ENCODE measurements around the gene SLC6A7. TPM values are rescaled to one million over a fixed set of nuclear protein-coding genes. Genes with fewer than 3 reads are reported as not detected.

SLC6A7 gene
- total RNA-seq, 4 donors from 2014 or later, result not detected

DNA sequence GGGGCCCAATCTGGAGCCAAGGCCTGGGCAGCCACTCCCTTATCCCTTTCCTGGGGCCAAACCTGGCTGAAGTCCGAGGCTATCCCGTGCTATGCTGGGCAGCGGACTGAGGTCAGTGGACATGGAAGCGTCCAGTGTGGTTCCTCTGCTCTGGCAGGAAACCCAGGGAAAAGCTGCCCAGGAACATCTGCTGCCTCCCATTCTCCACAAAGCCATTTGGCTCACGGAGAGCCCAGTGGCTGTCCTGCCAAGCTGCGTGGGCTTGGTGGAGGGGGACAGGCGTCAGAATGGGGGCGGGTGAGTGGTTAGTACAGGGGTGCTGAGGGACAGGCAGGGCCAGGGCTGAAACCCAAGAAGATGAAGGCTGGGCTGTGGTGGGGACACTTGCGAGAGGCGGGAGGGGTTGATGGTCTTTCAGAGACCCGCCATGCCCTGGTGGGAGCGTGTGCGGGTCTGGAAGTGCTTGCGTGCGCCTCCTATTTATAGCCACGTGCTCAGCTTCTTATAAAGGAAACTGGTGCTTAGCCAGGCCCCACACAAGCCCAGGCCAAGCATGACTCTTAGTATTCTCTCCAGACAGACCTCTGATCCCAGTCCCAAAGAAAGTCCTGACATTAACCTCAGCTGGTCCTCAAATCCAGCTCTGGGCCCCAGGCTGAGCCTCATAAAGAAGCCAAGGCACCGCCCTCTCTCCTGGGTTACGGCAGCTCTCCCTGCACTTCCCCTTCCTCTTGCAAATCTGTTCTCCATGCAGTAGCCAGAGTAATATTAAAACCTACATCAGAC, 9.4 kb upstream of the SLC6A7 start:
- ATAC-seq (ENCODE audit: low FRiP score), result peak; percentile 27
- no peak for DNase-seq (ENCODE audit: low spot score)
- TF ChIP-seq, protein P1, sequence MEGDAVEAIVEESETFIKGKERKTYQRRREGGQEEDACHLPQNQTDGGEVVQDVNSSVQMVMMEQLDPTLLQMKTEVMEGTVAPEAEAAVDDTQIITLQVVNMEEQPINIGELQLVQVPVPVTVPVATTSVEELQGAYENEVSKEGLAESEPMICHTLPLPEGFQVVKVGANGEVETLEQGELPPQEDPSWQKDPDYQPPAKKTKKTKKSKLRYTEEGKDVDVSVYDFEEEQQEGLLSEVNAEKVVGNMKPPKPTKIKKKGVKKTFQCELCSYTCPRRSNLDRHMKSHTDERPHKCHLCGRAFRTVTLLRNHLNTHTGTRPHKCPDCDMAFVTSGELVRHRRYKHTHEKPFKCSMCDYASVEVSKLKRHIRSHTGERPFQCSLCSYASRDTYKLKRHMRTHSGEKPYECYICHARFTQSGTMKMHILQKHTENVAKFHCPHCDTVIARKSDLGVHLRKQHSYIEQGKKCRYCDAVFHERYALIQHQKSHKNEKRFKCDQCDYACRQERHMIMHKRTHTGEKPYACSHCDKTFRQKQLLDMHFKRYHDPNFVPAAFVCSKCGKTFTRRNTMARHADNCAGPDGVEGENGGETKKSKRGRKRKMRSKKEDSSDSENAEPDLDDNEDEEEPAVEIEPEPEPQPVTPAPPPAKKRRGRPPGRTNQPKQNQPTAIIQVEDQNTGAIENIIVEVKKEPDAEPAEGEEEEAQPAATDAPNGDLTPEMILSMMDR (IDR thresholded peaks at IDR 0.05), result no peak

DNA sequence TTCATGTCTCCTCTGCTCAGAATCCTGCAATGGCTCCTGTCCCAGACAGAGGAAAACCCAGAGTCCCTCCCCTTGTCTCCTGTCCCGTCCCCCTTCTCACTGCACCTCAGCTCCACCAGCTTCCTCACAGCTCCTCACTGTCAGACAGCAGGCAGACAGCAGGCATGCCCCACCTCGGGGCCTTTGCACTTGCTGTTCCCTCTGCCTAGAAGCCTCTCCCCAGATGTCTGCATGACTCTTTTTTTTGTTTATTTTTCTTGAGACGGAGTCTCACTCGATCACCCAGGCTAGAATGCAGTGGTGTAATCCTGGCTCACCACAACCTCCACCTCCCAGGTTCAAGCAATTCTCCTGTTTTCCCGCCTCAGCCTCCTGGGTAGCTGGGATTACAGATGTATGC, 8.8 kb upstream of the SLC6A7 start:
- DNase-seq (ENCODE audit: low spot score) (no peak), ATAC-seq (ENCODE audit: low FRiP score) (no peak)
- TF ChIP-seq, protein P1 (IDR thresholded peaks at IDR 0.05), result no peak

DNA sequence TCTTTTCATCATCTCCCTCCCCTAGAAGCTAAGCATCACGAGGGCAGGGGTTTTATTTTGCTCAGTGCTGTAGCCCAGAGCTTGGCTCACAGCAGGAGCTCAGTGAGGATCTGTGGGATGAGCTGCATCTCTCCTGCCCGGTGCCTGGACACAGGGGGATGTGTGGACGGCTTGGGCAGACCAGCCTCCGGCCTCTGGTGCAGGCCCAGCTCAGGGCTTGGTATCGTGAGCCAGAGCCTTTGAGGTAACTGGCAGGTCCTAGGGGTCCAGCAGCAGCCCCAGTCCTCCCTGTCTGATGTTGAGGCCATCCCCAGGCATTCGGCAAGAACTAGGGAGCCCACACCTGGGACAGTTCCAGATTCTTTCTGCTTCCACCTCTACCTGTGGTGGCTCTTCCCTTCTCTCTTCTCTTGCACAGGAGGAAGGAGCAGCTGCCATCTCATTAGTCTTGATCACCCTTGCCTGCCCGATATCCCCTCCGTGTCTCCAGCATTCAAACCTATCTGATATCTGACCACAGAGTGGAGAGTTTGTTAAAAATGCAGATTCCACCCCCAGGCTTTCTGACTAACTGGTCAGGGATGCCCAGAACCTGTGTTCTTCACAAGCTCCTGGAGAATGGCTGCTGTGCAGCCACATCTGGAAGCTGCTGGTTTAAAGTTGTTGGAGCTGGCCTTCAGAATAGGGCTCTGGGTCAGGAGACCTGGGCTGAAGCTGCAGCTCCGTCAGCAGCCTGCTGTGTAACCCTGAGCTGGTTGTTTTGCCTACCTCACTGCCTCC, 7.9 kb upstream of the SLC6A7 start:
- no peak for ATAC-seq (ENCODE audit: low FRiP score)
- TF ChIP-seq, protein P1 (IDR thresholded peaks at IDR 0.05), result no peak
- DNase-seq (ENCODE audit: low spot score), result no peak

DNA sequence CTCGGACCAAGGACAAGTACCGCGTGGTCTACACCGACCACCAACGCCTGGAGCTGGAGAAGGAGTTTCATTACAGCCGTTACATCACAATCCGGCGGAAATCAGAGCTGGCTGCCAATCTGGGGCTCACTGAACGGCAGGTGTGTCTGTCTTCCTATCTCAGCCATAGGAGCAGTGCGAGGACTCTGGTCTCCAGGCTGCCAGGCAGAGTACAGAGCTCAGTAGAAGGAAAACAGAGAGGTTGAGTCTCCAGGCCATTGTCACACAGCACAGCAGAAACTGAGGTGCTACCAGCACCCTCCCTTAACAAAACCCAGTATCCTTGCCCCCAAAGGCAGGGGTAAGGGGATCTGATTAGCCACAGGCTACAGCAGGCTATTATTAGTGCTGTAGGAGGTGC, 7.1 kb upstream of the SLC6A7 start:
- no peak for ATAC-seq (ENCODE audit: low FRiP score)
- DNase-seq (ENCODE audit: low spot score), result no peak
- TF ChIP-seq, protein P1 (IDR thresholded peaks at IDR 0.05), result no peak

DNA sequence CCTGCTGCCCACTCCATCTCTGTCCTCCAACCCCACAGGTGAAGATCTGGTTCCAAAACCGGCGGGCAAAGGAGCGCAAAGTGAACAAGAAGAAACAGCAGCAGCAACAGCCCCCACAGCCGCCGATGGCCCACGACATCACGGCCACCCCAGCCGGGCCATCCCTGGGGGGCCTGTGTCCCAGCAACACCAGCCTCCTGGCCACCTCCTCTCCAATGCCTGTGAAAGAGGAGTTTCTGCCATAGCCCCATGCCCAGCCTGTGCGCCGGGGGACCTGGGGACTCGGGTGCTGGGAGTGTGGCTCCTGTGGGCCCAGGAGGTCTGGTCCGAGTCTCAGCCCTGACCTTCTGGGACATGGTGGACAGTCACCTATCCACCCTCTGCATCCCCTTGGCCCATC, 6.4 kb upstream of the SLC6A7 start:
- DNase-seq (ENCODE audit: low spot score), result no peak
- ATAC-seq (ENCODE audit: low FRiP score), result no peak
- TF ChIP-seq, protein P1 (IDR thresholded peaks at IDR 0.05), result no peak

DNA sequence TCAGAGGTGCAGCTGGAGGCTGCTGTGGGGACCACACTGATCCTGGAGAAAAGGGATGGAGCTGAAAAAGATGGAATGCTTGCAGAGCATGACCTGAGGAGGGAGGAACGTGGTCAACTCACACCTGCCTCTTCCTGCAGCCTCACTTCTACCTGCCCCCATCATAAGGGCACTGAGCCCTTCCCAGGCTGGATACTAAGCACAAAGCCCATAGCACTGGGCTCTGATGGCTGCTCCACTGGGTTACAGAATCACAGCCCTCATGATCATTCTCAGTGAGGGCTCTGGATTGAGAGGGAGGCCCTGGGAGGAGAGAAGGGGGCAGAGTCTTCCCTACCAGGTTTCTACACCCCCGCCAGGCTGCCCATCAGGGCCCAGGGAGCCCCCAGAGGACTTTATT, 5.9 kb upstream of the SLC6A7 start:
- no peak for ATAC-seq (ENCODE audit: low FRiP score)
- DNase-seq (ENCODE audit: low spot score), result no peak
- TF ChIP-seq, protein P1 (IDR thresholded peaks at IDR 0.05), result no peak

All from omental fat pad (tissue), 4 donors.